HG03565 (cell line): ENCODE data around the gene TYW1B.
"Not testable (repeated sequence)": the region's sequence is repeated elsewhere in the genome, so short reads cannot be mapped to it uniquely, and the experiment has no call there.

Source experiments
- ATAC-seq: cut with Tn5 transposase; IDR thresholded peaks from one replicate; pipeline ENCODE4 v1.9.1; 2021; ENCODE audit warnings: mild to moderate bottlenecking, moderate library complexity; ENCODE audit not compliant: unreplicated experiment

TYW1B gene

GRCh38 chr7:72827839-72828591 is at the start of gene TYW1B:
Gene TYW1B (minus strand): TSS chr7:72828200. CDS start chr7:72828075, 125 bp downstream.
- peak; percentile 68 for ATAC-seq

- ATAC-seq: not testable (repeated sequence)
Observed at GRCh38 chr7:72867591-72867990, 39.6 kb upstream of the TYW1B start.

GRCh38 chr7:72858846-72859400 is 30.9 kb upstream of the TYW1B start:
- not testable (repeated sequence) for ATAC-seq

- not testable (repeated sequence) for ATAC-seq
Observed at GRCh38 chr7:72857925-72858324, 29.9 kb upstream of the TYW1B start.

- ATAC-seq: not testable (repeated sequence)
Observed at GRCh38 chr7:72855261-72855660, 27.3 kb upstream of the TYW1B start.

GRCh38 chr7:72852937-72853336 is 24.9 kb upstream of the TYW1B start:
- not testable (repeated sequence) for ATAC-seq

- not testable (repeated sequence) for ATAC-seq
Observed at GRCh38 chr7:72850746-72851145, 22.7 kb upstream of the TYW1B start.

- not testable (repeated sequence) for ATAC-seq
Observed at GRCh38 chr7:72844146-72844545, 16.1 kb upstream of the TYW1B start.

- not testable (repeated sequence) for ATAC-seq
Observed at GRCh38 chr7:72843166-72843565, 15.2 kb upstream of the TYW1B start.

GRCh38 chr7:72840966-72841511 is 13.0 kb upstream of the TYW1B start:
- ATAC-seq: not testable (repeated sequence)

- ATAC-seq: not testable (repeated sequence)
Observed at GRCh38 chr7:72838315-72838714, 10.3 kb upstream of the TYW1B start.

GRCh38 chr7:72837291-72837690 is 9.3 kb upstream of the TYW1B start:
- ATAC-seq: not testable (repeated sequence)

- ATAC-seq: not testable (repeated sequence)
Observed at GRCh38 chr7:72830567-72830966, 2.6 kb upstream of the TYW1B start.

GRCh38 chr7:72829687-72830354 is 1.8 kb upstream of the TYW1B start:
- peak; percentile 16 for ATAC-seq

GRCh38 chr7:72829291-72829686 is 1.3 kb upstream of the TYW1B start:
- ATAC-seq: peak; percentile 54

- not testable (repeated sequence) for ATAC-seq
Observed at GRCh38 chr7:72823765-72824732, 4.0 kb downstream of the TYW1B start.

GRCh38 chr7:72822497-72822896 is 5.5 kb downstream of the TYW1B start:
- not testable (repeated sequence) for ATAC-seq

GRCh38 chr7:72818663-72819361 is 9.2 kb downstream of the TYW1B start:
- ATAC-seq: not testable (repeated sequence)

- not testable (repeated sequence) for ATAC-seq
Observed at GRCh38 chr7:72817661-72818060, 10.3 kb downstream of the TYW1B start.
